ENCODE measurements around the gene STX1B. TPM values are rescaled to one million over a fixed set of nuclear protein-coding genes. Genes with fewer than 3 reads are reported as not detected.

The STX1B gene
- total RNA-seq, 1 experiment from 2014 or later: 0.05 TPM

- no peak within 1 kb of the TSS for H3K27ac ChIP-seq
- no peaks in the 10 kb centered on the region for H3K27me3 ChIP-seq (replicated peaks)
- no peak within 1 kb of the TSS for H3K4me3 ChIP-seq
- H3K36me3 ChIP-seq: peaks cover 48% of the 10 kb centered on the region
- peak; percentile 72 to 90 for DNase-seq (ENCODE audit: low read depth in 1 of 2, low spot score in 2 of 2)
- no peaks in the 10 kb centered on the region for H3K9me3 ChIP-seq (replicated peaks)
- H3K4me1 ChIP-seq (replicated peaks): peaks cover 5% of the 10 kb centered on the region
Measured at GRCh38 chr16:30984669-30985400, 25.6 kb downstream of the STX1B start, which contains the start of gene HSD3B7. Gene HSD3B7 (plus strand): TSS chr16:30985207. CDS start chr16:30985659, 452 bp downstream.

- DNase-seq (ENCODE audit: low read depth in 1 of 2, low spot score in 2 of 2): no peak
- Histone ChIP-seq H3K27ac (no peak overlapping the region), H3K36me3 (peaks cover 53% of the 10 kb centered on the region)
Measured at GRCh38 chr16:30983898-30984610, 26.4 kb downstream of the STX1B start.

GRCh38 chr16:30983289-30983889 is 27.0 kb downstream of the STX1B start:
- Histone ChIP-seq H3K27me3 (replicated peaks) (no peaks in the 10 kb centered on the region), H3K4me3 (no peak overlapping the region), H3K4me1 (replicated peaks) (peaks cover 5% of the 10 kb centered on the region), H3K27ac (no peak overlapping the region), H3K36me3 (peaks cover 58% of the 10 kb centered on the region), H3K9me3 (replicated peaks) (no peaks in the 10 kb centered on the region)
- DNase-seq (ENCODE audit: low read depth in 1 of 2, low spot score in 2 of 2): peak in 1 of 2 experiments; percentile 38

More at GRCh38 chr16:30983898-30984610, 26.4 kb downstream of the STX1B start:
- Histone ChIP-seq H3K27me3 (replicated peaks) (no peaks in the 10 kb centered on the region), H3K4me1 (replicated peaks) (peaks cover 5% of the 10 kb centered on the region), H3K9me3 (replicated peaks) (no peaks in the 10 kb centered on the region), H3K4me3 (no peak overlapping the region)

DNA sequence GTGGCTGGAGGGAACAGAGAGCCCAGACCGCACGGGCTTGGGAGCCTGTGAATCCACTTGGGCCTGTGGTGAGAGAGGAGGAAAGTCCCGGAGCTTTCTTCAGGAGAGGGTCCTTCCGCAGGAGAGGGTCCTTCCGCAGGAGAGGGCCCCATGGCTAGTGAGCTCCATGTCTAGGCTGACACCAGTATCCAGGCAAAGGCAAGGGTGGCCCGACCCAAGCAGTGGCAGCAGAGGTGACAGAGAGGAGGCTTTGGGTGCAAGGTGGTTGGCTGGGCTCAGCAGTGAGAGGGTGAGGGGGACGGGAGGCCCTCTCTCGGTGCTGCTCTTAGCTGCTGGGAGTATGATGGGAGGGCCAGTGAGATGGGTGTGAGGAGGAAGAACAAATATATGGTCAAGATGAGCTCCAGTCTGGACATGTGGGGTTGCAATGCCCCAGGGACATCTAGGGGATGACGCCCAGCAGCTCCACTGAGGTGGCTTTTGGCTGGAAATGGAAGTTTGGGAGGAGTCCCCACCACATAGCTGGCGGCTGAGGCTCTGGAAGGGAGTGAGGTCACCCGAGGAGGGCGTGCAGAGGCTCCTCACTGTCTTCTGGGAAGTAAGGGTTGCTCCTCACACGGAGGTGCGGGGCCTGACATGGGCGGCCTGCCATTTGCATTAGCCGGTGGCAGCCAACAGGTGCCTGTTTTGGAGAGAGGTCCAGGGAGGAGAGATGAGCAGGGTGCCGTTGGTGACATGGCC is 27.7 kb downstream of the STX1B start:
- H3K27ac ChIP-seq: no peak overlapping the region
- no peaks in the 10 kb centered on the region for H3K27me3 ChIP-seq (replicated peaks)
- H3K9me3 ChIP-seq (replicated peaks): no peaks in the 10 kb centered on the region
- peak in 1 of 2 experiments; percentile 40 for DNase-seq (ENCODE audit: low read depth in 1 of 2, low spot score in 2 of 2)
- H3K4me1 ChIP-seq (replicated peaks): peaks cover 5% of the 10 kb centered on the region
- no peak overlapping the region for H3K4me3 ChIP-seq
- peaks cover 64% of the 10 kb centered on the region for H3K36me3 ChIP-seq

- DNase-seq (ENCODE audit: low read depth in 1 of 2, low spot score in 2 of 2): no peak
- no peaks in the 10 kb centered on the region for H3K9me3 ChIP-seq (replicated peaks)
- no peaks in the 10 kb centered on the region for H3K27me3 ChIP-seq (replicated peaks)
- peaks cover 81% of the 10 kb centered on the region for H3K36me3 ChIP-seq
- peaks cover 5% of the 10 kb centered on the region for H3K4me1 ChIP-seq (replicated peaks)
- no peak overlapping the region for H3K4me3 ChIP-seq
- no peak overlapping the region for H3K27ac ChIP-seq
Measured at GRCh38 chr16:30980959-30981358, 29.5 kb downstream of the STX1B start.

GRCh38 chr16:30980434-30980833 is 30.0 kb downstream of the STX1B start:
- DNase-seq (ENCODE audit: low read depth in 1 of 2, low spot score in 2 of 2): no peak
- peaks cover 5% of the 10 kb centered on the region for H3K4me1 ChIP-seq (replicated peaks)
- H3K4me3 ChIP-seq: no peak overlapping the region
- H3K27ac ChIP-seq: no peak overlapping the region
- H3K36me3 ChIP-seq: peaks cover 85% of the 10 kb centered on the region
- no peaks in the 10 kb centered on the region for H3K27me3 ChIP-seq (replicated peaks)
- no peaks in the 10 kb centered on the region for H3K9me3 ChIP-seq (replicated peaks)

GRCh38 chr16:30980023-30980371 is 30.4 kb downstream of the STX1B start:
- no peaks in the 10 kb centered on the region for H3K9me3 ChIP-seq (replicated peaks)
- peaks cover 85% of the 10 kb centered on the region for H3K36me3 ChIP-seq
- H3K27ac ChIP-seq: no peak overlapping the region
- H3K4me3 ChIP-seq: no peak overlapping the region
- H3K4me1 ChIP-seq (replicated peaks): peaks cover under 1% of the 10 kb centered on the region; the same call in 1 of the 2 replicates
- H3K27me3 ChIP-seq (replicated peaks): no peaks in the 10 kb centered on the region
- no peak for DNase-seq (ENCODE audit: low read depth in 1 of 2, low spot score in 2 of 2)

GRCh38 chr16:30979170-30980022 is 31.0 kb downstream of the STX1B start:
- Histone ChIP-seq H3K27ac (no peak overlapping the region), H3K9me3 (replicated peaks) (no peaks in the 10 kb centered on the region), H3K27me3 (replicated peaks) (no peaks in the 10 kb centered on the region), H3K36me3 (peaks cover 86% of the 10 kb centered on the region), H3K4me1 (replicated peaks) (no peaks in the 10 kb centered on the region), H3K4me3 (no peak overlapping the region)
- DNase-seq (ENCODE audit: low read depth in 1 of 2, low spot score in 2 of 2): no peak

DNA sequence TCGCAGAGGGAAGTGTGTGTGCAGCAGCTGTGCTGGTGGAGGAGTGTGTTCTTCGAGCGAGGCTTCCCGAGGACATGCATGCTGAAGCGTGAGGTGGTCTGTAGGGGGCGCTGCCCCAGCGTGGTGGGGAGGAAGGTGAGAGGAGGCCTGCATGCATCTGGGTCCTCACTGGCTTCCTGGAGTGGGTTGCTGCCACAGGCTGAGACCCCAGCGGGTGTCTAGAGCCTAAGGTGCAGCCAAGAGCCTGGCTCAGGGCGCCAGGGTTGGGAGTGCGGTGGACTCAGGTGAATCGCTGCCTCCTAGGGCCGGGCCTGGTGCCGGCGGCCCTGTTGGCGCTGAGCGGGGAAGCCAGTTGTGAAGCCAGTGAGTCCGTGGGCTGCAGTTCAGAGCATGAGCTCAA is 32.9 kb downstream of the STX1B start:
- H3K9me3 ChIP-seq (replicated peaks): no peaks in the 10 kb centered on the region
- DNase-seq (ENCODE audit: low read depth in 1 of 2, low spot score in 2 of 2): peak in 1 of 2 experiments; percentile 49

GRCh38 chr16:30976486-30976885 is 34.0 kb downstream of the STX1B start:
- H3K27me3 ChIP-seq (replicated peaks): no peaks in the 10 kb centered on the region
- DNase-seq (ENCODE audit: low read depth in 1 of 2, low spot score in 2 of 2): no peak
- H3K4me1 ChIP-seq (replicated peaks): no peaks in the 10 kb centered on the region
- peaks cover 90% of the 10 kb centered on the region for H3K36me3 ChIP-seq
- no peak overlapping the region for H3K4me3 ChIP-seq
- H3K9me3 ChIP-seq (replicated peaks): no peaks in the 10 kb centered on the region
- H3K27ac ChIP-seq: no peak overlapping the region

More for the DNA sequence above, 32.9 kb downstream of the STX1B start:
- H3K27ac ChIP-seq: no peak overlapping the region
- no peaks in the 10 kb centered on the region for H3K27me3 ChIP-seq (replicated peaks)
- no peak overlapping the region for H3K4me3 ChIP-seq
- peaks cover 87% of the 10 kb centered on the region for H3K36me3 ChIP-seq
- no peaks in the 10 kb centered on the region for H3K4me1 ChIP-seq (replicated peaks)

DNA sequence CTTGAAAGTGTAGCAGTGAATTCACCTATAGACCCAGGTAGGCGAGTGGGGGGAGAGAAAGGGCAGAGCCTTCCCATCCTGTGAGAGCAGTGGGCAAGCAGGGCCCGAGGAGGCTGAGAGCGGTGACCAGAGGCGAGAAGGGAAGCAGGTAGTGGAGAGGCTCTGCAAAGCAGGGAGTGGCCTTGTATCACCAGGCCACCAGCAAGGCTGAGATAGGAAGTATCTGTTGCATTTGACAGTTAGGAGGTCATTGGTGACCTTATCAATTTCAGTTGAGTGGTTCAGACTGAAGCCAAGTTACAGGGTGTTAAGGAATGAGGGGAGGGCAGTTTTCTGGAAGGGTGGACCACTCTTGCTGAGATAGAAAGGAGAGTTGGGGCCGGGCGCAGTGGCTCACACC is 36.1 kb downstream of the STX1B start:
- Histone ChIP-seq H3K27ac (no peak overlapping the region), H3K9me3 (replicated peaks) (no peaks in the 10 kb centered on the region), H3K4me1 (replicated peaks) (no peaks in the 10 kb centered on the region), H3K36me3 (peaks cover 92% of the 10 kb centered on the region), H3K4me3 (no peak overlapping the region), H3K27me3 (replicated peaks) (no peaks in the 10 kb centered on the region)
- no peak for DNase-seq (ENCODE audit: low read depth in 1 of 2, low spot score in 2 of 2)

GRCh38 chr16:30972872-30973271 is 37.6 kb downstream of the STX1B start:
- Histone ChIP-seq H3K4me3 (no peak overlapping the region), H3K4me1 (replicated peaks) (no peaks in the 10 kb centered on the region), H3K9me3 (replicated peaks) (no peaks in the 10 kb centered on the region), H3K27me3 (replicated peaks) (no peaks in the 10 kb centered on the region), H3K36me3 (peaks cover 94% of the 10 kb centered on the region), H3K27ac (no peak overlapping the region)
- DNase-seq (ENCODE audit: low read depth in 1 of 2, low spot score in 2 of 2): no peak

DNA sequence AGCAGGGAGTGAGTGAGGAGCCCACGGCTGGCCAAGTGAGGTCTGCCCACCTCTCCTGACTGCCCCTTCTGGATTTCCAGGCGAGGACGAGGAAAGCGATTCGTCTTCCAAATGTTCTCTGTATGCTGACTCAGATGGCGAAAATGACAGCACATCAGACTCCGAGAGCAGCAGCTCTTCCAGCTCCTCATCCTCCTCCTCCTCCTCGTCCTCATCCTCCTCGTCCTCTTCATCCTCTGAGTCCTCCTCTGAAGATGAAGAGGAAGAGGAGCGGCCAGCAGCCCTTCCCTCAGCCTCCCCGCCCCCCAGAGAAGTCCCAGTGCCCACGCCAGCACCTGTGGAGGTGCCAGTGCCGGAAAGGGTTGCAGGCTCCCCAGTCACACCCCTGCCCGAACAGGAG is 39.1 kb downstream of the STX1B start:
- DNase-seq (ENCODE audit: low read depth in 1 of 2, low spot score in 2 of 2): no peak
- Histone ChIP-seq H3K27me3 (replicated peaks) (no peaks in the 10 kb centered on the region), H3K9me3 (replicated peaks) (no peaks in the 10 kb centered on the region), H3K4me1 (replicated peaks) (no peaks in the 10 kb centered on the region), H3K4me3 (no peak overlapping the region), H3K36me3 (peaks cover 94% of the 10 kb centered on the region), H3K27ac (no peak overlapping the region)
